ENCODE results near the gene ZNF579.

DNA sequence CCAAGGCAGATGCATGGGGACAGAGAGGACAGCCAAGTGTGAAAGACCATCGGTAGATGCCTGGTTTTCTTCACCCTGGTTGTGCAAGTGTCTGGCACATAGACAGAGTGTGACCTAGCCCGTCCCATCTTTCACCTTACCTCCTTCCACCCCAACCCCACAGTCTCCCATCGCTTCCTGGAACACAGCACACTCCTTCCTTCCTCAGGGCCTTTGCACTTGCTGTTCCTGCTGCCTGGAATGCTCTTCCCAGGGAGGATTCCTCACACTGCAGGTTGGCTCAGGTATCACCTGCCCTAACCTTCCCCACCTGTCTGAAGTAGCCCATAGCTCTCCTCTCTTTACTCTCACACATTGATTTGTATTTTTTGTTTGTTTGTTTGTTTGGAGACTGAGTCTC lies 15.7 kb upstream of the ZNF579 start:
- TF ChIP-seq, protein P1, sequence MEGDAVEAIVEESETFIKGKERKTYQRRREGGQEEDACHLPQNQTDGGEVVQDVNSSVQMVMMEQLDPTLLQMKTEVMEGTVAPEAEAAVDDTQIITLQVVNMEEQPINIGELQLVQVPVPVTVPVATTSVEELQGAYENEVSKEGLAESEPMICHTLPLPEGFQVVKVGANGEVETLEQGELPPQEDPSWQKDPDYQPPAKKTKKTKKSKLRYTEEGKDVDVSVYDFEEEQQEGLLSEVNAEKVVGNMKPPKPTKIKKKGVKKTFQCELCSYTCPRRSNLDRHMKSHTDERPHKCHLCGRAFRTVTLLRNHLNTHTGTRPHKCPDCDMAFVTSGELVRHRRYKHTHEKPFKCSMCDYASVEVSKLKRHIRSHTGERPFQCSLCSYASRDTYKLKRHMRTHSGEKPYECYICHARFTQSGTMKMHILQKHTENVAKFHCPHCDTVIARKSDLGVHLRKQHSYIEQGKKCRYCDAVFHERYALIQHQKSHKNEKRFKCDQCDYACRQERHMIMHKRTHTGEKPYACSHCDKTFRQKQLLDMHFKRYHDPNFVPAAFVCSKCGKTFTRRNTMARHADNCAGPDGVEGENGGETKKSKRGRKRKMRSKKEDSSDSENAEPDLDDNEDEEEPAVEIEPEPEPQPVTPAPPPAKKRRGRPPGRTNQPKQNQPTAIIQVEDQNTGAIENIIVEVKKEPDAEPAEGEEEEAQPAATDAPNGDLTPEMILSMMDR (IDR thresholded peaks at IDR 0.05; ENCODE audit: low read length): no peak
- no peak for TF ChIP-seq EZH2phosphoT487 (IDR thresholded peaks at IDR 0.05; ENCODE audit: low read length)
- no peak for TF ChIP-seq EZH2 (optimal IDR thresholded peaks at IDR 0.05; ENCODE audit: low read depth, low read length)

Data from MM.1S (cell line).